Activated CD8-positive, alpha-beta T cell treated with anti-CD3 and anti-CD28 coated beads for 36 hours (primary cell): Measurements from ENCODE around the gene SPAG16. TPM values are rescaled to one million over a fixed set of nuclear protein-coding genes. Genes with fewer than 3 reads are reported as not detected.
"Not testable (repeated sequence)": the region's sequence is repeated elsewhere in the genome, so short reads cannot be mapped to it uniquely, and the experiment has no call there.

Experiments
- ATAC-seq: fragments of 200-7000 bp; cut with Tn5 transposase; one replicate; pipeline ENCODE4 v1.10.0; 2021; ENCODE audit warnings: mild to moderate bottlenecking, moderate library complexity
- CTCF ChIA-PET: fragments of 350-600 bp; sonication (Branson Sonifier 250); formaldehyde crosslinking; loops from one replicate; lab custom pipeline; 2021; ENCODE audit warnings: antibody characterized with exemption; lab: Charles Lee
- POLR2A ChIA-PET: fragments of 350-600 bp; sonication (Branson Sonifier 250); formaldehyde crosslinking; loops from one replicate; lab custom pipeline; 2021; ENCODE audit warnings: antibody characterized with exemption; lab: Charles Lee
- DNase-seq: peaks from one replicate; pipeline ENCODE4 v3.0.0-alpha.2; 2020
- H3K27ac Mint-ChIP-seq: one replicate; pipeline ENCODE4 v1.8.0; 2021; ENCODE audit warnings: mild to moderate bottlenecking, mixed read lengths
- H3K27me3 Mint-ChIP-seq: one replicate; pipeline ENCODE4 v1.8.0; 2021; ENCODE audit warnings: mixed read lengths
- H3K36me3 Mint-ChIP-seq: one replicate; pipeline ENCODE4 v1.8.0; 2021; ENCODE audit warnings: low read depth, mixed read lengths
- H3K4me1 Mint-ChIP-seq: one replicate; pipeline ENCODE4 v1.8.0; 2021; ENCODE audit warnings: low read depth, mixed read lengths
- H3K4me3 Mint-ChIP-seq: one replicate; pipeline ENCODE4 v1.8.0; 2021; ENCODE audit warnings: mild to moderate bottlenecking, moderate library complexity, mixed read lengths
- H3K9me3 Mint-ChIP-seq: one replicate; pipeline ENCODE4 v1.8.0; 2021; ENCODE audit warnings: mixed read lengths
- intact Hi-C: fragments of 100-400 bp; cut with micrococcal nuclease; formaldehyde crosslinking; loops from one replicate; pipeline ENCODE4 v1.10.0; 2022
- total RNA-seq, 2 experiments: library from RNA; stranded (reverse); gene quantifications; one replicate each; pipeline ENCODE4 v1.2.3, GENCODE V29; 2021
- TF ChIP-seq, protein P1 (sequence below): fragments of 200-600 bp; IDR thresholded peaks from one replicate; pipeline ENCODE4 v1.8.0; 2022; ENCODE audit warnings: antibody characterized with exemption, mild to moderate bottlenecking

The SPAG16 gene
- total RNA-seq, 2 experiments from 2014 or later = 9.4 to 11.7 TPM

DNA sequence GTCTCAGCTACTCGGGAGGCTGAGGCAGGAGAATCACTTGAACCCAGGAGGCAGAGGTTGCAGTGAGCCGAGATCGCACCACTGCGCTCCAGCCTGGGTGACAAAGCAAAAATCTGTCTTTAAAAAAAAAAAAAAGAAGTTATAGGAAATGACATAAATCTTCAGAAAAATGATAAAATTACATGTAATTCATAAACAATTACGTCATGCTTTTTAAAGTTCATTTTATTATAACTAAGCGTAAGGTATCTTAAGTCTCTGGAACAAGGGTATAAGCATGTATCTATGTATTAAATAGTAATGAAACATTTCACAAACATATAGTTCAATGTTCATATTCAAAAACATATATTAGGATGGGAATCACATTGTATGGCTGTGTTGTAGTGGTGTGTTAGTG, 425.9 kb downstream of the SPAG16 start:
- Mint-ChIP-seq H3K27ac (no peak overlapping the region), H3K4me1 (no peaks in the 10 kb centered on the region), H3K9me3 (peaks cover 2% of the 10 kb centered on the region), H3K27me3 (no peaks in the 10 kb centered on the region), H3K36me3 (no peaks in the 10 kb centered on the region), H3K4me3 (no peak overlapping the region)
- ChIA-PET POLR2A (no interaction called here), CTCF (no interaction called here)
- TF ChIP-seq, protein P1, sequence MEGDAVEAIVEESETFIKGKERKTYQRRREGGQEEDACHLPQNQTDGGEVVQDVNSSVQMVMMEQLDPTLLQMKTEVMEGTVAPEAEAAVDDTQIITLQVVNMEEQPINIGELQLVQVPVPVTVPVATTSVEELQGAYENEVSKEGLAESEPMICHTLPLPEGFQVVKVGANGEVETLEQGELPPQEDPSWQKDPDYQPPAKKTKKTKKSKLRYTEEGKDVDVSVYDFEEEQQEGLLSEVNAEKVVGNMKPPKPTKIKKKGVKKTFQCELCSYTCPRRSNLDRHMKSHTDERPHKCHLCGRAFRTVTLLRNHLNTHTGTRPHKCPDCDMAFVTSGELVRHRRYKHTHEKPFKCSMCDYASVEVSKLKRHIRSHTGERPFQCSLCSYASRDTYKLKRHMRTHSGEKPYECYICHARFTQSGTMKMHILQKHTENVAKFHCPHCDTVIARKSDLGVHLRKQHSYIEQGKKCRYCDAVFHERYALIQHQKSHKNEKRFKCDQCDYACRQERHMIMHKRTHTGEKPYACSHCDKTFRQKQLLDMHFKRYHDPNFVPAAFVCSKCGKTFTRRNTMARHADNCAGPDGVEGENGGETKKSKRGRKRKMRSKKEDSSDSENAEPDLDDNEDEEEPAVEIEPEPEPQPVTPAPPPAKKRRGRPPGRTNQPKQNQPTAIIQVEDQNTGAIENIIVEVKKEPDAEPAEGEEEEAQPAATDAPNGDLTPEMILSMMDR = no peak
- intact Hi-C loops = no loop called here
- DNase-seq (no peak), ATAC-seq (no peak)

DNA sequence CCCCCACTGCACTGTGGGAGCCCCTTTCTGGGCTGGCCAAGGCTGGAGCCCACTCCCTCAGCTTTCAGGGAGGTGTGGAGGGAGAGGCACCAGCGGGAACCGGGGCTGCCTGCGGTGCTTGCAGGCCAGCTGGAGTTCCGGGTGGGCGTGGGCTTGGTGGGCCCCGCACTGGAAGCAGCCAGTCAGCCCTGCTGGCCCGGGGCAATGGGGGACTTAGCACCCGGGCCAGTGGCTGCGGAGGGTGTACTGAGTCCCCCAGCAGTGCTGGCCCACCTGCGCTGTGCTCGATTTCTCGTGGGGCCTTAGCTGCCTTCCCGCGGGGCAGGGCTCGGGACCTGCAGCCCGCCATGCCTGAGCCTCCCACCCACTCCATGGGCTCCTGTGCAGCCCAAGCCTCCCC, 434.1 kb downstream of the SPAG16 start:
- H3K4me3 Mint-ChIP-seq, H3K27me3 Mint-ChIP-seq, CTCF ChIA-PET, POLR2A ChIA-PET, H3K36me3 Mint-ChIP-seq, DNase-seq, H3K9me3 Mint-ChIP-seq, H3K27ac Mint-ChIP-seq, H3K4me1 Mint-ChIP-seq, intact Hi-C loops, ATAC-seq: not testable (repeated sequence)

DNA sequence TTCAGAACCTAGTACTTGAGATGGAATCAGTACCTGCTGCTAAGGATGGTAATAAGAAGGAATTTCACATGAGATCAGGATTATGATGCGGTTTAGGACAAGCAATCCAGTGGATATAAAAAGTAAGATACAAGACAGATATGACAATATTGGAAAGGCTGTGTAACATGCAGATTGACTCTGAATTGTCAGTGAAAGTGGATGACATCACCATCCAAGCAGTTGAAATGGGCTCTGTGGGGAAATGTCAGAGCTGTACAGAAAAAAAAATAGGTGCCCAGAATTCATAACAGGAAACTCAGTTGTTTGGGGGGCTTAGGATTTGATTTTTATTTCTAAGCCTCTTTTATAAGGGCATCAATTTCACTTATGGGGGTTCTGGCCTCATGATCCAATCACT, 438.3 kb downstream of the SPAG16 start:
- intact Hi-C loops = no loop called here
- no peaks in the 10 kb centered on the region for H3K36me3 Mint-ChIP-seq

DNA sequence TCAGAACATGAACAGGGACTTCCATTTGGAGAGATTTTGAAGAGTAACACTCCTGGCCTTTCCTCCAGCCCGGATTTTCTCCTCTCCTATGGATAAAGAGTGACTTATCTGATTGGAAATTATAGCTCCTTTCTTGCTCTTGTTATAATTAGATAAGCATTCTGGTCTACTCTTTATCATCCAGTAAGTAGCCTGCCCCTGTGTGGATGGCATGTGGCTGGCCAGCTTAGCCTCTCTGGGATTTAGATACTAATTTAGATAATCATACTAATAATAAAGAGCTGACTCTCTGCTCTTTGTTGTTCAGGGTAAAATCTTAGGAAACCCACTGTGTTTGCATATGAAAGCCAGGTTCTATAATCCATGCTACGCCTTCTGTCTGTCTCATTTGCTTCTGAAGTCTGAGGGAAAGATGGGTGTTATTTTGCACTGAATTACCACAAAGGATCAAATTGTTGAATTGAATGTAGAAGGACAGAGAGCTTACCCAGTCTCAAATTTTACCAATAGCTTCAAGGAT, 438.8 kb downstream of the SPAG16 start:
- POLR2A ChIA-PET = no interaction called here
- TF ChIP-seq, protein P1 = no peak
- H3K4me3 Mint-ChIP-seq = no peak overlapping the region

More for the DNA sequence above, 438.3 kb downstream of the SPAG16 start:
- ChIA-PET CTCF (interaction anchor here (0.8 kb wide), 1 partner anchor 470 kb away, joined by 3 read pairs; no protein-coding TSS in a partner anchor), POLR2A (no interaction called here)
- TF ChIP-seq, protein P1 = no peak
- no peaks in the 10 kb centered on the region for H3K9me3 Mint-ChIP-seq
- H3K27ac Mint-ChIP-seq = no peak overlapping the region
- H3K4me1 Mint-ChIP-seq = no peaks in the 10 kb centered on the region
- no peak overlapping the region for H3K4me3 Mint-ChIP-seq
- DNase-seq = no peak
- no peak for ATAC-seq
- no peaks in the 10 kb centered on the region for H3K27me3 Mint-ChIP-seq

DNA sequence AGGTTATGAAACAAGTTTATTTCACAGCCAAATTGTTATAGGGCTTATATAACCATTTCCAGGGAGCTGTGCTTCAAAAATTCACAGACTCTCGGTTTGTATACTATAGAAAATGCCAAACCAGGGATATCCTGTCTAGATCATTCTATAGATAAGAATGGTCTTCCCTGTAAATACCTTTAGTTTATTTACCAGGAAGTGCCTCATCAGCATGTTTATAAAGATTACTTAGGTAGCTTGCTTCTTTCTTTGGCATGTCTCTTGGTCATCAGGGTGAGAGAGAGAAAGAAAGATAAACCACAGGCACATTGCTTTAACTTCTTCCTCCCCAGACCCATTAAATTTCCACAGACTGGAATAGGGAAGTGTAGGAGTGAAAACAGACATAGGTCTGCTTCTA, 439.4 kb downstream of the SPAG16 start:
- Mint-ChIP-seq H3K9me3 (no peaks in the 10 kb centered on the region), H3K4me1 (no peaks in the 10 kb centered on the region), H3K4me3 (no peak overlapping the region), H3K27ac (no peak overlapping the region), H3K27me3 (no peaks in the 10 kb centered on the region), H3K36me3 (no peaks in the 10 kb centered on the region)
- no peak for DNase-seq
- intact Hi-C loops = no loop called here
- no peak for ATAC-seq
- TF ChIP-seq, protein P1 = no peak
- ChIA-PET CTCF (interaction anchor here (0.8 kb wide), 1 partner anchor 472 kb away, joined by 3 read pairs; no protein-coding TSS in a partner anchor), POLR2A (no interaction called here)

More for the DNA sequence above, 438.8 kb downstream of the SPAG16 start:
- intact Hi-C loops = no loop called here
- no peaks in the 10 kb centered on the region for H3K36me3 Mint-ChIP-seq
- DNase-seq (no peak), ATAC-seq (no peak)
- CTCF ChIA-PET = interaction anchor here (0.8 kb wide), 1 partner anchor 471 kb away, joined by 3 read pairs; no protein-coding TSS in a partner anchor
- no peaks in the 10 kb centered on the region for H3K4me1 Mint-ChIP-seq
- no peaks in the 10 kb centered on the region for H3K27me3 Mint-ChIP-seq
- no peak overlapping the region for H3K27ac Mint-ChIP-seq
- H3K9me3 Mint-ChIP-seq = no peaks in the 10 kb centered on the region
